ENCODE results near the gene ELL2. TPM values are rescaled to one million over a fixed set of nuclear protein-coding genes. Genes with fewer than 3 reads are reported as not detected.

Gene ELL2
- total and polyA plus RNA-seq, 2 donors (not counting 1 experiment from before 2014, with no cell fraction given) = 7.2 to 27.0 TPM

DNA sequence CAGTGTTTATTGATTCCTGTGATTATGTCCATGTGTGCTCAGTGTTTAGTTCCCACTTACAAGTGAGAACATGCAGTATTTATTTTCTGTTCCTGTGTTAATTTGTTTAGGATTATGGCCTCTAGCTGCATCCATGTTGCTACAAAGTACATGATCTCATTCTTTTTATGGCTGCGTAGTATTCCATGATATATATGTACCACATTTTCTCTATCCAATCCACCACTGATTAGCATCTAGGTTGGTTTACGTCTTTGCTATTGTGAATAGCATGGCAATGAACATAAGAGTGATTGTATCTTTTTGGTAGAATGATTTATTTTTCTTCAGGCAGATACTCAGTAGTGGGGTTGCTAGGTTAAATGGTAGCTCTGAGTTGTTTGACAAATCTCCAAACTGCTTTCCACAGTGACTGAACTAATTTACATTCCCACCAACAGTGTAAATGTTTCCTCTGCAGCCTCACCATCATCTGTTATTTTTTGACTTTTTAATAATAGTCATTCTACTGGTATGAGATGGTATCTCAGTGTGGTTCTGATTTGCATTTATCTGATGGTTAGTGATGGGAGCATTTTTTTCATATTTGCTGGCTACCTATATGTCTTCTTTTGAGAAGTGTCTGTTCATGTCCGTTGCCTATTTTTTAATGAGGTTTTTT, 47.5 kb upstream of the ELL2 start:
- Mint-ChIP-seq H3K4me3 (no peak overlapping the region), H3K27me3 (no peaks in the 10 kb centered on the region), H3K4me1 (no peaks in the 10 kb centered on the region), H3K9me3 (ENCODE audit: insufficient read depth) (peaks cover 3% of the 10 kb centered on the region), H3K27ac (no peak overlapping the region)
- ATAC-seq (ENCODE audit: low read depth) = no peak
- no peak for TF ChIP-seq EZH2 (IDR thresholded peaks at IDR 0.05; ENCODE audit: borderline replicate concordance, insufficient read depth, low read depth, low read length, poor library complexity, severe bottlenecking)
- TF ChIP-seq, protein P1, sequence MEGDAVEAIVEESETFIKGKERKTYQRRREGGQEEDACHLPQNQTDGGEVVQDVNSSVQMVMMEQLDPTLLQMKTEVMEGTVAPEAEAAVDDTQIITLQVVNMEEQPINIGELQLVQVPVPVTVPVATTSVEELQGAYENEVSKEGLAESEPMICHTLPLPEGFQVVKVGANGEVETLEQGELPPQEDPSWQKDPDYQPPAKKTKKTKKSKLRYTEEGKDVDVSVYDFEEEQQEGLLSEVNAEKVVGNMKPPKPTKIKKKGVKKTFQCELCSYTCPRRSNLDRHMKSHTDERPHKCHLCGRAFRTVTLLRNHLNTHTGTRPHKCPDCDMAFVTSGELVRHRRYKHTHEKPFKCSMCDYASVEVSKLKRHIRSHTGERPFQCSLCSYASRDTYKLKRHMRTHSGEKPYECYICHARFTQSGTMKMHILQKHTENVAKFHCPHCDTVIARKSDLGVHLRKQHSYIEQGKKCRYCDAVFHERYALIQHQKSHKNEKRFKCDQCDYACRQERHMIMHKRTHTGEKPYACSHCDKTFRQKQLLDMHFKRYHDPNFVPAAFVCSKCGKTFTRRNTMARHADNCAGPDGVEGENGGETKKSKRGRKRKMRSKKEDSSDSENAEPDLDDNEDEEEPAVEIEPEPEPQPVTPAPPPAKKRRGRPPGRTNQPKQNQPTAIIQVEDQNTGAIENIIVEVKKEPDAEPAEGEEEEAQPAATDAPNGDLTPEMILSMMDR (IDR thresholded peaks at IDR 0.05) = no peak
- Histone ChIP-seq H2AFZ (ENCODE audit: insufficient read depth, low read depth, low read length, poor library complexity, severe bottlenecking) (no peak overlapping the region), H3K4me3 (ENCODE audit: control extremely low read depth in 1 of 5, extremely low read depth in 1 of 5, insufficient read depth in 1 of 5, low read depth in 2 of 5, low read length in 4 of 5) (no peak overlapping the region), H3K27me3 (replicated peaks in 1 of 4; ENCODE audit: control extremely low read depth in 1 of 4, control insufficient read depth in 3 of 4, insufficient read depth in 4 of 4, low read length in 3 of 4) (no peaks in the 10 kb centered on the region), H3K4me2 (replicated peaks; ENCODE audit: low read depth, low read length, poor library complexity, severe bottlenecking) (no peak overlapping the region), H3K9me3 (ENCODE audit: control extremely low read depth in 1 of 3, control insufficient read depth in 2 of 3, insufficient read depth in 1 of 3, low read length in 2 of 3) (no peaks in the 10 kb centered on the region), H3K4me1 (ENCODE audit: control insufficient read depth in 2 of 2, insufficient read depth in 2 of 2, low read length in 2 of 2) (no peaks in the 10 kb centered on the region), H3K27ac (ENCODE audit: low read length in 2 of 2) (no peak overlapping the region), H3K36me3 (replicated peaks in 1 of 2; ENCODE audit: control extremely low read depth in 1 of 2, control insufficient read depth in 1 of 2, extremely low read depth in 1 of 2, insufficient read depth in 2 of 2, low read length in 1 of 2) (no peaks in the 10 kb centered on the region), H3K79me2 (ENCODE audit: control insufficient read depth, insufficient read depth, low read length) (no peaks in the 10 kb centered on the region), H4K20me1 (ENCODE audit: control insufficient read depth, insufficient read depth, low read length, poor library complexity, severe bottlenecking) (no peaks in the 10 kb centered on the region), H3K9ac (ENCODE audit: low read length) (no peak overlapping the region)
- no peak for DNase-seq
- intact Hi-C loops (cut with micrococcal nuclease) = no loop called here
- ChIA-PET CTCF (no interaction called here), POLR2A (no interaction called here)
- WGBS (ENCODE audit: insufficient coverage) = no CpG with 5 or more reads among the region's 3 CpGs

DNA sequence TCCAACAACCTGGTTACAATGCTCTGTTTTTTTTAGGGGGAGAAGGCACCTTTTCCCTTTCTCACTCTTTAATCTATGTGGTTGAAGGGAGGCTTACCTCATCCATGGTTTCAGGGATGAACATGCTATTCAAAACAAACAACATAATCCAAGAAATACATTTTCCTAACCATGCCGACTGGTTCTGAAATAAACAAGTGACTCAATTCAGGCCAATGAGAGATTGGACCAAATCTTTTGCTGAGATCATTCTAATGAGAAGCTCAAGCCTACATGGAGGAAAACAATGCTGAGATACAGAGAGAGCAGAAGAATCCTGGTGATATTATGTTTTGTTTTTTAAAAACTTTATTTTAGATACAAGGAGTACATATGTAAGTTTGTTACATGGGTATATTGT, 46.8 kb upstream of the ELL2 start:
- H3K79me2 ChIP-seq (ENCODE audit: control insufficient read depth, insufficient read depth, low read length) = no peaks in the 10 kb centered on the region
- no peak overlapping the region for H2AFZ ChIP-seq (ENCODE audit: insufficient read depth, low read depth, low read length, poor library complexity, severe bottlenecking)
- Mint-ChIP-seq H3K27ac (no peak overlapping the region), H3K4me3 (no peak overlapping the region), H3K27me3 (no peaks in the 10 kb centered on the region), H3K4me1 (no peaks in the 10 kb centered on the region), H3K9me3 (ENCODE audit: insufficient read depth) (peaks cover 3% of the 10 kb centered on the region)
- no peaks in the 10 kb centered on the region for H4K20me1 ChIP-seq (ENCODE audit: control insufficient read depth, insufficient read depth, low read length, poor library complexity, severe bottlenecking)
- ATAC-seq (ENCODE audit: low read depth) = no peak
- H3K9me3 ChIP-seq (ENCODE audit: control extremely low read depth in 1 of 3, control insufficient read depth in 2 of 3, insufficient read depth in 1 of 3, low read length in 2 of 3) = no peaks in the 10 kb centered on the region
- no peaks in the 10 kb centered on the region for H3K4me1 ChIP-seq (ENCODE audit: control insufficient read depth in 2 of 2, insufficient read depth in 2 of 2, low read length in 2 of 2)
- H3K27ac ChIP-seq (ENCODE audit: low read length in 2 of 2) = no peak overlapping the region
- H3K4me2 ChIP-seq (replicated peaks; ENCODE audit: low read depth, low read length, poor library complexity, severe bottlenecking) = no peak overlapping the region
- no peaks in the 10 kb centered on the region for H3K27me3 ChIP-seq (replicated peaks in 1 of 4; ENCODE audit: control extremely low read depth in 1 of 4, control insufficient read depth in 3 of 4, insufficient read depth in 4 of 4, low read length in 3 of 4)
- ChIA-PET CTCF (no interaction called here), POLR2A (no interaction called here)
- WGBS (ENCODE audit: insufficient coverage) = 100% methylated on average over 1 of the region's 1 CpG
- DNase-seq = no peak
- intact Hi-C loops (cut with micrococcal nuclease) = no loop called here
- H3K9ac ChIP-seq (ENCODE audit: low read length) = no peak overlapping the region
- no peaks in the 10 kb centered on the region for H3K36me3 ChIP-seq (replicated peaks in 1 of 2; ENCODE audit: control extremely low read depth in 1 of 2, control insufficient read depth in 1 of 2, extremely low read depth in 1 of 2, insufficient read depth in 2 of 2, low read length in 1 of 2)
- no peak overlapping the region for H3K4me3 ChIP-seq (ENCODE audit: control extremely low read depth in 1 of 5, extremely low read depth in 1 of 5, insufficient read depth in 1 of 5, low read depth in 2 of 5, low read length in 4 of 5)
- TF ChIP-seq, protein P1 (IDR thresholded peaks at IDR 0.05) = no peak
- no peak for TF ChIP-seq EZH2 (IDR thresholded peaks at IDR 0.05; ENCODE audit: borderline replicate concordance, insufficient read depth, low read depth, low read length, poor library complexity, severe bottlenecking)
